ENCODE data around the gene NFKB1.
"Not testable (repeated sequence)": the region's sequence is repeated elsewhere in the genome, so short reads cannot be mapped to it uniquely, and the experiment has no call there.

NFKB1 gene

GRCh38 chr4:102569200-102569599 is 68.0 kb downstream of the NFKB1 start:
- no peak for DNase-seq

GRCh38 chr4:102570211-102570610 is 69.1 kb downstream of the NFKB1 start:
- DNase-seq = not testable (repeated sequence)

DNA sequence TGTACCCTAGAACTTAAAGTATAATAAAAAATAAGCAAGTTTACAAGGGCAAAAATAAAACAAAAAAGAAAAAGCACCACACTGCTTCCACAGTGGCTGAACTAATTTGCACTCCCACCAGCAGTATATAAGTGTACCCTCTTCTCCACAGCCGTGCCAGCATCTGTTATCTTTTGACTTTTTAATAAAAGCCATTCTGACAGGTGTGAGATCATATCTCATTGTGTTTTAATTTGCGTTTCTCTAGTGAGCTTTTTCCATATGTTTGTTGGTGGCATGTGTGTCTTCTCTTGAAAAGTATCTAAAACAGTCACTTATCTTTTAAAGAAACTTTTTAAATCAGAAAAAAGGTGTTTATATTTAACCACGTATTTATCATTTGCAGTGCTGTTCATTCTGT is 71.3 kb downstream of the NFKB1 start:
- DNase-seq = no peak

GRCh38 chr4:102574317-102574716 is 73.2 kb downstream of the NFKB1 start:
- DNase-seq = no peak

DNA sequence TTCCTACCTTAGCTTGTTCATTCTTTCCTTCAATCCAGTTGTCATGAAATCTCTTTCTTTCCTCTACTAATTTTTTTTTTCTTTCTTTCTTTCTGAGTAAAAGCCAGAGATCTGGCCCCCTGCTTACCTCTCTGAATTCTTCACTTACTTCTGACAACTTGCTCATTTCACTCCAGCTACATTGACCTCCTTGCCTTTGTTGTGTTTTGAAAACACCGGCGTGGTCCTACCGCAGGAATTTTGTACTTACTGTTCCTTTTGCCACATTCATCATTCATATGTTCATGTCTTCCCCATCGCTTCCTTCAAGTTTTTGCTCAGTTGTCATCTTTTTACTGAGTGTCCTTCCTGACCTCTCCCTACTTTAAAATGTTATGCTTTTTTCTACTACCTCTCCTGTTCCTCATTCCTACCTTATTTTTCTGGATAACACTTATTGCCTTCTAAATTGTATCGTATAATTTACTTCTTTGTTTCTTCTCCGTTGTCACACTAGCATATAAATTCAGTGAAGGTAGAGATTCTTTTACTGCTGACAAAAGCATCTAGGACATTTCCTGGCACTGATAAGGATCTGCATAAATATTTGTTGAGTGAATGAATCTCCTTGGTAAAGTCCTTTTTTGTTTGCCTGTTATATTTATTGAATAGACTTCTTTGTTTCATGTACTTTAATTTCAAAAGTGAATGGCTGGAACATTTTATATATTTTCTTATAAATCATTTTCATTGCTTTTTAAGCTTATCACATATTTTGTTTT is 74.4 kb downstream of the NFKB1 start:
- DNase-seq = no peak

DNA sequence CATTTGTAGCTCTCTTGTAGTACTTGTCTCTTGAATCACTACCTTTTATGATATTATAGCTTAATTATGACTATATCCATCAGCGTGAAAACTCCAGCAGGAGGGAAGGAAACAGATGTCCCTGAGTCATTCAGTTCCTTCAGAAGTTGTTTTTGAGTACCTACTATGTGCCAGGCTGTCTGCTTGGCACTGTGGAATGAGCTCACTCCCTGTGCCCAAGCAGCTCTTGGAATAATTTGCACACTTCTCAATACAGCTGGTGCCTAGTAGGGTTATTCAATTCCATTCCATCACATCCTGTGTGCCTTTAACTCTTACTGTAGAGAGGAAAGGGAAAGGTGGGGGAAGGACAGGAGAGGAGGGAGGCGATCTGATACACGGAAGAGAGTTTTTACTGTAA is 77.1 kb downstream of the NFKB1 start:
- no peak for DNase-seq

DNA sequence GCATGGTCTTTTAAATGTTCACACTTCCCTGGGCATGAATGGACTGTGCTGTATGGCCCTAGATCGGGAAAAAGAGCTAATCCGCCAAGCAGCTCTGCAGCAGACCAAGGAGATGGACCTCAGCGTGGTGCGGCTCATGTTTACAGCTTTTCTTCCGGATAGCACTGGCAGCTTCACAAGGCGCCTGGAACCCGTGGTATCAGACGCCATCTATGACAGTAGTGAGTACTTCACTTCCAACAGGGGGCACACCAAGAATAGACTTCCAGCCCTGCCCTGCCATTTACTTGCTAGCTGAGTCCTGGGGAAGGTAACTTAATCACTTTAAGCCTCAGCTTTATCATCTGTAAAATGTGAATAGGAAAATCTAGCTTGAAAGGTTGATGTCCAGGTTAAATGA is 77.7 kb downstream of the NFKB1 start:
- DNase-seq = no peak

DNA sequence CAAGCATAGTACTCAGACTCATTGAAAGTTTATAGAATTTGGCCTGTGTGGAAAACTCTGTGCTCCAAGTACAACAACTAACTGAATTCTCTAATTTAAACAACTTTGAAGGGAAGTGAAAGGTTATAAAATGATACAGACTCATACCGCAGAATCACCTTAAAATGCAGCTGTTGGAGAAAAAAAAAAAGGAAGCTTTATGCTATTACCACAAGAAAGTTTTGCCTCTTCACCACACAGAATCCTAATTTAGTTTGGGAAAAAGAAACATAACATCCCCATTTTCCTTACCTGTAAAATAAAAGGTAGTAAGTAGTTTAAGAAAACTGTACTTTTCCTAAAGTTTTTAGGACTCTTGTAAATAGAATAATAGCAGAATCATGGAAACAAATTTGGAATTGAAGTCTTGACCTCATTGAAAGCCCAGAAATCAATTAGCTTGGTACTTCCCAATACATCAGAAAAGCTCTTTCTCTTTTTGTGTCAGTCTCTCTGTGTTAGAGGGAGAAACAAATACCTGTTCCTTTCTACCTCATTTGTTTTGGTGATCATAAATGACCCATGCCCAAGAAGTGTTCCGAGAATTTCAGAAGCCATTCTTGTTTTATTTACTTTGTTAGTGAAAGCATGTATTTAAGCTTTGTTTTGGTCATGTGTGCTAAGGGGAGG is 78.8 kb downstream of the NFKB1 start:
- DNase-seq = no peak

- DNase-seq = no peak
Observed at GRCh38 chr4:102580463-102580842, 79.3 kb downstream of the NFKB1 start.

- no peak for DNase-seq
Observed at GRCh38 chr4:102584091-102584490, 82.9 kb downstream of the NFKB1 start.

- no peak for DNase-seq
Observed at GRCh38 chr4:102585329-102585728, 84.2 kb downstream of the NFKB1 start.

DNA sequence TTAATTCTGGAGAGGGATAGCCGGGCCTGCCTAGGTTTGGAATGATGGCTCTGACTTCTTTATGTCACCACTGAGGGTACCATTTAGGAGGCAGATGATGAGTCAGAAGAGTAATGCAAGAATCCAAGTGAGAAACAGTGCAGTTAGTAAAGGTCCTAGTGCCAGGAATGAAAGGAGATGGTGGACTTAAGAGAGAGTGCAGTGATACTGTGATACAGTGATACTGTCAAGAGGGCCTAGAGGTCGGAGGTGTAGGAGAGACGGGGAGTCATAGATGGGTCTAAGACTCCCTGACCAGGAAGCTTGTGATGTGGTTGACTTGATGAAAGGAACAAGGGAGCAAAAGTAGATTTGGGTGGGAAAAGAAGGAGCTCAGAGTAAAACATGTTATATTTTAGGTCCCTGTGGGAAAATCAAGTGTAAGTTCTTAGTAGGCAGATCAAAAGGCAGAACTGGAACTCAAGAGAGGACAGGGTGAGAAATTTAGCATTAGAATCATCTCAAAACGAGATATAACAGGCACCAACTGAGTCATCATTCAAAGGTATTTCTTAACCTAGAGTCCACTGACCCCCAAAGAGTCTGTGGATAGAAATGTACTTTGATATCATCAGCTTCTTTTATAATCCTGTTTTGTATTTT is 85.0 kb downstream of the NFKB1 start:
- DNase-seq = no peak

- DNase-seq = peak; percentile 67
Observed at GRCh38 chr4:102586644-102587021, 85.5 kb downstream of the NFKB1 start.

DNA sequence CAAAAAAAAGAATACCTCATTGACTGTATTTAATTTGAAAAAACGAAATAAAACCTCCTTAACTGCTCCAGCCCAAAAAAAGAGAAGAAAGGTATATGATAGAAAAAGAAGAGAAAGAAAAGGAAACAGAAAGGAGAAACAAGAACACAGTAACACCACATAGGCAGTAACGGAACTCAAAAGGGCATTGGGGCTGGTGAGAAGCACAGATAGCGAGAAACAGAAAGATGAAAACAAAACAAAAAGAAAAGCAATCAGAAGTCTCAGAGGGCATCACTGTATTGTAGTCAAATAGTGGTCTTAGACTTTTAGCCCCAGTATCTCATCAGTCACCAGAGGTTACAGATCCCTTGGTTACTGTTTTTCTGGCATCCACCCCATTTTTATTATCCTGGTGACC is 88.6 kb downstream of the NFKB1 start:
- no peak for DNase-seq

- no peak for DNase-seq
Observed at GRCh38 chr4:102592256-102592655, 91.1 kb downstream of the NFKB1 start.

- no peak for DNase-seq
Observed at GRCh38 chr4:102593147-102593546, 92.0 kb downstream of the NFKB1 start.

DNA sequence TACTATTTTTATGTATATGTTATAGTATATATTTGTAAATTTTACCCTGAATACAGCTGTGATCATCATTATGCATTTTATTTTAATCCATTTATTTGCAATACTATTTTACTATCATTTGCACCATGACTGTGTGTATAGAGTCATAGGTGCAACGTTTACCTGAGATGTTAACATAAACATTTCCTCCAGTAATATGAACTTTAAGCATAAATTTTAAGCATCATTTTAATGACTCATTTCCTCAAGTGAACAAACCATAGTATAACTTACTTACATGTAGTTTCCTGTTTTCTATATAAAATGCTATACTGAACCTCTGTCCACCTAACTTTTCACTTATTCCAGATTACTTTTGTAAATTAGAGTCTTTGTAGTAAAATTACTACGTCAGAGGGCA is 92.8 kb downstream of the NFKB1 start:
- DNase-seq = no peak

- DNase-seq = no peak
Observed at GRCh38 chr4:102596532-102596931, 95.4 kb downstream of the NFKB1 start.

DNA sequence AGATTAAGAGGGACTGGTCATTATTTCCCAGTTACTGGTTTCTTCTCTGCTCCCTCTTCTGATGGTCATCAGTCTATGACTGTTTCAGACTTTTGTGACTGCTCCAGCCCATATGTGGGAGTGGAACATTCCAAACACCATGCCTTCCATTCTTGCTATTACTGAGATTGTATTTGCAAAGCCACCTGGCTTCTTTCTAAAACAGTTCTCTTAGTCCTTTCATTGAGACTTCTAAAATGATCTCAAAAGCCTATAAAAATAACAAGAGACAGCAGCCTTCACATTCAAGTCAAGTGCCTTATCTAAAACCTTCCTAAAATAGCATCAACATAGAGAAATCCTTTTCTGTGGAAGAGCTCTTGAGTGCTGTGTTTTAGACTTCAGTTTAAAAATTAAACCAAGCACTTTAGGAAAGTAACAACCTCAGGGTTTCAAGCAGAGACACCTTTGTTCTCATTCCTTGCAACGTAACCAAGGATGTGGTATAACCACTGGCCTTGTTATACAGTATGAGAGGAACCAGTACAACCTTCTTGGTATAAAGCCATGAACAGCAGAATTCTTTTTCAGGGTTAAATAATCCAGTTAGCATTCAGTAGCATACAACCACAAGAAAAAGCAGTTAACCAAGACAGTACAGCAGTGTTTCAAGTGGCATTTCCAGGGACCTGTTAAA is 97.1 kb downstream of the NFKB1 start:
- DNase-seq = no peak

DNA sequence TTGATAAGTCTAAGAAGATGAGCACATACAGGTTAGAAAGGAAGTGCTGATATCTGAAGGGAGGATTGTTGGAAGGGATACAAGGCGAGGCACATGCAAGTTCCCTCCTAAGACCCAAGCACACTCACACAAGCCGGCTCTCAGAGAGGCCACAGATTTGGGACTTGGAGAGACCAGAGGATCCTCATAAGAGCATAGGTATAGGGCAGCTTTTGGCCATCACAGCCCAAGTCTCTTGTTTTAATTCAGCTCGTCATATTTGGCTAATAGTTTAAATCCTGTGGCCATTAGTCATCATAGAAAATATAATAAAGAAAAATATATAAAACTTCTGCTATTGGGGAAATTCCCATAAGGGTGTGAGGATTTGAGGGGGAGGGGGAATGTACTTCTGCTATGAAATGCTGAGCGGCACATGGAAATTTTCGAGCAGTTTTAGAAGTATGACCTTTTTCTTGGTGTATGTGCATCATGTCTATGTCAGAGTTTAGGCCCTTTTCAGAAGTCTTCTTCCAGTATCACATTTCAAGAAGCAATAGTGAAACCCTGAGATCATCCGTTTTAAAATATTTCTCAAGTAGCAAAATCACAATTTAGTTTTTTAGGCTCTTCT is 97.7 kb downstream of the NFKB1 start:
- no peak for DNase-seq

GRCh38 chr4:102599455-102599854 is 98.3 kb downstream of the NFKB1 start:
- no peak for DNase-seq

- no peak for DNase-seq
Observed at GRCh38 chr4:102599886-102600285, 98.7 kb downstream of the NFKB1 start.

- DNase-seq = no peak
Observed at GRCh38 chr4:102600689-102601088, 99.5 kb downstream of the NFKB1 start.

Data from activated CD8-positive, alpha-beta memory T cell treated with anti-CD3 and anti-CD28 coated beads, Interleukin-2, amount 50 U/mL, for 48 hours (primary cell).